Hypothalamus (tissue), 51 donors: Measurements from ENCODE around the gene ERBB3.
A peak's percentile ranks its signal among the peaks of the same experiment; 100 is the strongest.
"Not testable (repeated sequence)": the region's sequence is repeated elsewhere in the genome, so short reads cannot be mapped to it uniquely, and the experiment has no call there.

ENCODE experiments used
- DNase-seq, 51 donors: peaks; one replicate each; lab custom pipeline; 2025; lab: John Stamatoyannopoulos, UW

The ERBB3 gene

GRCh38 chr12:56079723-56080555, at the start of gene ERBB3:
ERBB3 (plus strand) TSS chr12:56080165; CDS start chr12:56080301, 136 bp downstream.
- peak in 47 of 51 donors; percentile 10 to 87 (median 59) for DNase-seq

- no peak for DNase-seq
Measured at GRCh38 chr12:56031987-56032386, 48.0 kb upstream of the ERBB3 start.

DNA sequence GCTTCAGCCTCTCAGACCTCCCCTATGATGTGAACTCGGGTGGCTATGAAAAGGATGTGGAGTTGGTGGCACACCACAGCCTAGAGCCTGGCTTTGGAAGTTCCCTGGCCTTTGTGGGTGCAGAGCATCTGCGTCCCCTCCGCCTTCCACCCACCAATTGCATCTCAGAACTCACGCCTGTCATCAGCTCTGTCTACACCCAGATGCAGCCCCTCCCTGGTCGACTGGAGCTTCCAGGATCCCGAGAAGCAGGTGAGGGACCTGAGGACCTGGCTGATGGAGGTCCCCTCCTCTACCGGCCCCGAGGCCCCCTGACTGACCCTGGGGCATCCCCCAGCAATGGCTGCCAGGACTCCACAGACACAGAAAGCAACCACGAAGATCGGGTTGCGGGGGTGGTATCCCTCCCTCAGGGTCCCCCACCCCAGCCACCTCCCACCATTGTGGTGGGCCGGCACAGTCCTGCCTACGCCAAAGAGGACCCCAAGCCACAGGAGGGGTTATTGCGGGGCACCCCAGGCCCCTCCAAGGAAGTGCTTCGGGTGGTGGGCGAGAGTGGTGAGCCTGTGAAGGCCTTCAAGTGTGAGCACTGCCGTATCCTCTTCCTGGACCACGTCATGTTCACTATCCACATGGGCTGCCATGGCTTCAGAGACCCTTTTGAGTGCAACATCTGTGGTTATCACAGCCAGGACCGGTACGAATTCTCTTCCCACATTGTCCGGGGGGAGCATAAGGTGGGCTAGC, 45.2 kb upstream of the ERBB3 start:
- DNase-seq: no peak

GRCh38 chr12:56037161-56037560, 42.8 kb upstream of the ERBB3 start:
- DNase-seq: no peak

- no peak for DNase-seq
Measured at GRCh38 chr12:56038022-56038655, 41.8 kb upstream of the ERBB3 start.

DNA sequence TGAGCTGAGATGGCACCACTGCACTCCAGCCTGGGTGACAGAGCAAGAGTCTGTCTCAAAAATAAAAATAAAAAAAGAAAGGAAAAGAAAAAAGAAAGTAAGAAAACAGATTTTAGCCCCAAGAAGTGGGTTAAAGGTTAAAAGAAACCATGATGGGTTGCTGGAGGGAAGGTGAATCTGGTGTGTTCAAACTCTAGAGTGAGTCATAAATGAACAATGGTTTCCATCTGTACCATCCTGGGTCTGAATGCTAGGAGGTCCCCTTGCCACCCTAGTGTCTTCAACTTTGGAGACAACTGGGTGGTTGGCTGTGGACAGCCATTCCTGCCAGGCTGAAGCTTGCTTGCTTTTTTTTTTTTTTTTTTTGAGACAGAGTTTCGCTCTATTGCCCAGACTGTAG, 39.8 kb upstream of the ERBB3 start:
- DNase-seq: no peak

DNA sequence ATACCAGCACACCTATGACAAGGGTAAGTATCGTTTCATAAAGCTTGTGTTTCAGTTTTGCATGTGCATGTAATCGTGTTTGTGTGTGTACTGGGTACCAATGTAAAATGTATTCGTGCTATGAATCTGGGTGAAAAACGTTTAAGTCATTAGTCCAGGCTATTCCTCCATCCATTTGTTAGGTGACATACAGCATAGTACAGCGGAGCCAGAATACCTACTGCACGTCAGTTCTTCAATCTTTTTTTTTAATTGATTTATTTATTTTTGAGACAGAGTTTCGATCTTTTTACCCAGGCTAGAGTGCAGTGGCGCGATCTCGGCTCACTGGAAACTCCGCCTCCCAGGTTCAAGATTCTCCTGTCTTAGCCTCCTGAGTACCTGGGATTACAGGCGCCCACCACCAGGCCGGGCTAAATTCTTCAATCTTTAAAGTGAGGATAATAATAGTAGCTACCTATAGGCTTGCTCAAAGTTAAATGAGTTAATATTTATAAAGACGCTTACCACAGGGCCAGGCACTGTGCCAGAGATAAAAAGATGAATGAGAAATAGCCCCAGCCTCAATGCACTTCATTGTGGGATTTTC, 38.9 kb upstream of the ERBB3 start:
- peak in 1 of 51 donors; percentile 44 for DNase-seq

- peak; percentile 51 to 99 (median 90) for DNase-seq
Measured at GRCh38 chr12:56041552-56042429, 38.2 kb upstream of the ERBB3 start, which contains the start of gene RPS26. RPS26 (plus strand) TSS chr12:56041918; CDS start chr12:56042167, 249 bp downstream.

- not testable (repeated sequence) for DNase-seq
Measured at GRCh38 chr12:56042430-56042813, 37.5 kb upstream of the ERBB3 start.

DNA sequence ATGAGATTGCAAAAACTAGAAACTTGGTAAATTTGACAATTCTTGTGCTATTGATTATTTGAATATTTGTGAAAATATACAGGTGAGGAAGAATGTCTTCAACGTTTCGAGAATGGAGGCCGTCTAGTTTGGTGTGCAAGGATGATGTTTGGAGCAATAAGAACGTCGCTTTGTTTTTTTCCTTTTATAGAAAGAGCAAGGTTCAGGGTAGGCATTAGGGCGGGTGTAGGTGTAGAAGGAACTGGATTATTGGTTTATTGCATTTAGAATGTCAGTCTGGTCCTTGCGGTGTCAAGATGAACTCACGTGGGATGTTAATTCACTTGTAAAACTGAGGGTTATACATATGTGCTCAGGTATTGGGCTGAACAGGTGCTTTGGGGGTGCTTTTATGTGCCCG, 37.1 kb upstream of the ERBB3 start:
- DNase-seq: no peak

GRCh38 chr12:56046027-56046780, 33.8 kb upstream of the ERBB3 start:
- no peak for DNase-seq

GRCh38 chr12:56053407-56053893, 26.5 kb upstream of the ERBB3 start:
- DNase-seq: no peak

DNA sequence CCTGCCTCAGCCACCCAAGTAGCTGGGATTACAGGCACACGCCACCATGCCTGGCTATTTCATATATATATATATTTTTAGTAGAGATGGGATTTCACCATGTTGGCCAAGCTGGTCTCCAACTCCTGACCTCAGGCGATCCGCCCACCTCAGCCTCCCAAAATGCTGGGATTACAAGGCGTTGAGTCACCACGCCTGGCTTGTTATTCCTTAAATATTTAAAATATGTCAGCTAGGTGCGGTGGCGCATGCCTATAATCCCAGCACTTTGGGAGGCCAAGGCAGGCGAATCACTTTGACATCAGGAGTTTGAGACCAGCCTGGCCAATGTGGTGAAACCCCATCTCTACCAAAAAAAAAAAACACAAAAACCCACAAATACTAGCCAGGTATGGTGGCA, 20.0 kb upstream of the ERBB3 start:
- DNase-seq: not testable (repeated sequence)

DNA sequence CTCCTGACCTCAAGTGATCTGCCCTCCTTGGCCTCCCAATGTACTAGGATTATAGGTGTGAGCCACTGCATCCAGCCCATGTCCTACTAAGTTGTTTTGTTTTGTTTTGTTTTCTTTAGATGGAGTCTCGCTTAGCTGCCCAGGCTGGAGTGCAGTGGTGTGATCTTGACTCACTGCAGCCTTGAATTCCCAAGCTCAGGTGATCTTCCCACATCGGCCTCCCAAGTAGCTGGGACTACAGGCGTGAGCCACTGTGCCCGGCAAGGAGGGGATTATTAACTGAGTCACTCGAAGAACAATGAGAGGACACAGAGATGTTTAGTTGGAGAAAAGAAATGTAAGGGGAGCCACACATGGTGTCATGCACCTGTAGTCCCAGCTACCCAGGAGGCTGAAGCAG, 18.0 kb upstream of the ERBB3 start:
- DNase-seq: no peak

GRCh38 chr12:56062996-56063395, 17.0 kb upstream of the ERBB3 start:
- DNase-seq: no peak

DNA sequence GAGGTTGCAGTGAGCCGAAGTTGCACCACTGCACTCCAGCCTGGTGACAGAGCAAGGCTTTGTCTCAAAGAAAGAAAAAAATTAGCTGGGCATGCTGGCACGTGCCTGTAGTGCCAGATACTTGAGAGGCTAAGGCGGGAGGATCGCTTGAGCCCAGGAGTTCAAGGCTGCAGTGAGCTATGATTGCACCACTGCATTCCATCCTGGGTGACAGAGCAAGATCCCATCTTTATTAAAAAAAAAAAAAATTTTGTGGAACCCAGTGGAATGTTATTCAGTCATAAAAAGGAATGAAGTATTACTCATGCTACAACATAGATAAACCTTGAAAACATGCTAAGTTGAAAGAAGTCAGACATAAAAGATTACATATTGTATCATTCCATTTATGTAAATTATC, 8.3 kb upstream of the ERBB3 start:
- DNase-seq: no peak

- no peak for DNase-seq
Measured at GRCh38 chr12:56074396-56074795, 5.6 kb upstream of the ERBB3 start.

GRCh38 chr12:56077966-56078365, 2.0 kb upstream of the ERBB3 start:
- DNase-seq: not testable (repeated sequence)

DNA sequence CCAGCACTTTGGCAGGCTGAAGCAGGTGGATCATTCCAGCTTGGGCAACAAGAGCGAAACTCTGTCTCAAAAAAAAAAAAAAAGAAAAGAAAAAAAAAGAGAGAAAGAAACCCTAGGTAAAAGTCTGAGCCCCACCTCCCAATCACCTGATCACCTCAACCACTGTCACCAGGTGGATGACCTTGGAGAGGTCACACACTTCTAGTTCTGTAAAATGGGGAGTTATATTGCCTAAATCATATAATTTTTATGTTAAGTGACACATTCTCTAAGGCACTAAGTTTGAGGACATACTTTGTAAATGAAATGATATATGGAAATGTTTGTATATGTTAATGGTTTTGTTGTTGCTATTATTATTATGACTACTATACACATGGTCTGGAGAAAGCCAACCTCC, 1.5 kb upstream of the ERBB3 start:
- DNase-seq: no peak
